Hematopoietic multipotent progenitor cell treated with erythropoietin and hydrocortisone succinate and interleukin-3 and kit ligand, for 15 days (in vitro differentiated cells): ENCODE data around the gene STPG3.

Source experiments
- DNase-seq: peaks from one replicate; pipeline ENCODE4 v3.0.0-alpha.2; 2015; ENCODE audit warnings: low spot score

STPG3 gene

GRCh38 chr9:137302449-137303150 is 51.5 kb downstream of the STPG3 start:
- DNase-seq, result no peak
